Fibroblast of peridontal ligament (primary cell): ENCODE results near the gene PIGU.
"Not testable (repeated sequence)": the region's sequence is repeated elsewhere in the genome, so short reads cannot be mapped to it uniquely, and the experiment has no call there.

Experiments used
- DNase-seq: peaks from one replicate; pipeline ENCODE4 v3.0.0-alpha.2; 2010; ENCODE audit errors: extremely low read depth

PIGU gene

DNA sequence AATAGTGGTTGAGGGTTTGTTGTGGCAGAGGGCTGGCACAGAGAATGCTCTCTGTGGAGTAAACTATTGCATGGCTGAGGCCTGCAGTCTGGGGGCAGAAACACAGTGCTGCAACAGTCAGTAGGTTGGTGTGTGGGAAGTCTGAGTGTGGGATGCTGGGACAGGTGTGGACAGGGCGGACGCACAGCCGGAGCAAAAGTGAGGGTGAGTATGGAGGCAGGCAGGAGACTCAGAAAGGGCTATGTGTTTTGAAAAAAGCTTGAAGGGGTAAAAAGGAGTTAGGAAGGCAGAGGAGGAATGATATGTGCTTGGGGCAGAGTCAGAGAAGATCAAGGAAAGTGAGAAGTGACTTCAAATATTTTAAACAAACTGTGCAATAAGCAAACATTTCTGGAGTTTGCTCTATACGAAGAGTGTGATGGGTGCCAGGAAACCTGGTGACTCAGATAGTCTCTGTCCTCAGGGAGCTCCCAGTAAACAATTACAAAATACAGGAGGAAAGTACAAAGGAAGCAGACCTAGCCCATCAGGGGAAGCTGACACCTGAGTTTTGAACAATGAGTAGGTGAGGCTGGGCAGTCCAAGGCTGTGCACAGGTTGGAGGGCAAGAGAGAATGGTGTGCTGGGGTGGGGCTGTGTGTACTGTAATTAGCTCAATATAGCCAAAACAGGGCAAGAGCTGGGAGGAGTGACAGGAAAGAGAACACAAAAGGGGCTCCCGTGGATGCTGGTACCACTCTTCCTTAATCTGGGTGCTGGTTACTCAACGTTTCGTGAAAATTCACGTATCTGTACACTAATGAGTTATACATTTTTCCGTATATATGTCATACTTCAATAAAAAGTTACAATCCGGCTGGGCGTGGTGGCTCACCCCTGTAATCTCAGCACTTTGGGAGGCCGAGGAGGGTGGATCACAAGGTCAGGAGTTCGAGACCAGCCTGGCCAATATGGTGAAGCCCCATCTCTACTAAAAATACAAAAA, 55.2 kb downstream of the PIGU start:
- DNase-seq = peak; percentile 28

DNA sequence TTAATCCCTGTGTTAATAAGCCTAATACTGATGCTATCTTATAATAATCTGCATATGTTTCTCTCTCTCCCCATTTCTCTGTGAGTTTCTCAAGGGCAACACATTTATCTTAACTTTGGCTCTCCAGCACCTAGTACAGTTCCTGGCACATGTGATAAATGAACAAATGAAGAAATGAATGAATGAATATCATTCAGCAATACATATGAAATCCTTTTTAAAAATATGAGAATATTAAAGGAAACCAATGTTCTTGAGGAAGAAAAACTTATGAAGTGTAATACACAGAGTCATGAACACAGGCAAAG, 55.9 kb downstream of the PIGU start:
- no peak for DNase-seq

DNA sequence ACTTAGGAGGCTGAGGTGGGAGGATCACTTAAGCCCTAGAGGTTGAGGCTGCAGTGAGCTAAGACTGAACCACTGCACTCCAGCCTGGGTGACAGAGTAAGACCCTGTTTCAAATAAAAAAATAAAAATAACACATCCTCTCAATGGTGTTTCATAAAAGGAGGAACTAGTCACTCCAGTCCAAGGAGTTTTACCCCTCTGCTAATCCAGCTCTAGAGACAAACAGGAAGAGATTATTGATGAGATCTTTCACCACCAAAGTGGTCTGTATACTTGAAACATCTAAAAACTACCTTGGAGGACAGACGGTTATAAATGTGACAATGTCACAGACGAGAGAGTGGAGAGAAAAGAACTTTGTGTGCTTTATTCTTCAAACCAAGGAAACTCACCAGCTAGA, 58.2 kb downstream of the PIGU start:
- no peak for DNase-seq

DNA sequence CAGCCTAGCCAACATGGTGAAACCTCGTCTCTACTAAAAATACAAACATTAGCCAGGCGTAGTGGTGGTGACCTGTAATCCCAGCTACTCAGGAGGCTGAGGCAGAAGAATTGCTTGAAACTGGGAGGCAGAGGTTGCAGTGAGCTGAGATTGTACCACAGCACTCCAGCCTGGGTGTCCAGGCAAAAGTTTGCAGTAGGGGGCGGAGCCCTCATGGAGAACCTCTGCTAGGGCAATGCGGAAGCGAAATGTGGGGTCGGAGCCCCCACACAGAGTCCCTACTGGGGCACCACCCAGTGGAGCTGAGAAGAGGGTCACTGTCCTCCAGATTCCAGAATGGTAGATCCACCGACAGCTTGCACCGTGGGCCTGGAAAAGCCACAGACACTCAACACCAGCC, 60.0 kb downstream of the PIGU start:
- DNase-seq = not testable (repeated sequence)

DNA sequence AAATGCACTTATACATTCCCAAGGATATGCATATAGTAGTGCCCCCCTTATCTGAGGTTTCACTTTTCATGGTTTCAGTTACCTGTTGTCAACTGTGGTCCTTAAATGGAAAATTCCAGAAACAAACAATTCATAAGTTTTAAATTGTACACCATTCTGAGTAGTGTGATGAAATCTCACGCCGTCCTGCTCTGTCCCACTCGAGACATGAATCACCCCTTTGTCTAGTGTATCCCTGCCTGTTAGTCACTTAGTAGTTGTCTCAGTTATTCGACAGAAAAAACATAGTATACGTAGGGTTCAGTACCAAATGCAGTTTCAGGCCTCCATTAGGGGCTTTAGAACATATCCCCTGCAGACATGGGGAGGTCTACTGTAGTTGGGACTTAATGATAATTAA, 61.4 kb downstream of the PIGU start:
- DNase-seq = no peak

DNA sequence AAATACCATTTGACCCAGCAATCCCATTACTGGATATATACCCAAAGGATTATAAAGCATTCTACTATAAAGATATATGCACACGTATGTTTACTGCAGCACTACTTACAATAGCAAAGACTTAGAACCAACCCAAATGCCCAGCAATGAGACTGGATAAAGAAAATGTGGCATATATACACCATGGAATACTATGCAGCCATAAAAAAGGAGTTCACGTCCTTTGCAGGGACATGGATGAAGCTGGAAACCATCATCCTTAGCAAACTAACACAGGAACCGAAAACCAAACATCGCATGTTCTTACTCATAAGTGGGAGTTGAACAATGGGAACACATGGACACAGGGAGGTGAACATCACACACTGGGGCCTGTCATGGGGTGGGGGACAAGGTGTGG, 64.9 kb downstream of the PIGU start:
- not testable (repeated sequence) for DNase-seq

DNA sequence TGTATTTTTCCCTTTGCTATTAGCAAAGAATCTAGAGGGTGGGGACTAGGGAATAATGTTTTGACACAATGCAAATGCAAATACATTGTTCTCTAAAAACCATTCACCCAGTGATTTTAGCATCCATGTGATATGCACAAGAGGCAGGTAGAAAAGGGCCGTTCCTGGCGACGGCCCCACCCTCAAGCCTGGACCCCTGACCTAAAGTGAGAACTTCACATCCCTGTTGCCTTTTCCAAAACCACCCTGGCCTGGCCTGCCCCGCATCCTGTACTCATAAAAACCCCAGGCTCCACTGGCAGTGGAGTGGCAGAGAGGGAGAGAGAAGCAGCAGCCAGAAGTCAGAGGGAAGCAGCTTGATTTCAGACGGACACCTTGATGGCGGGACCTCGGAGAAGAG, 69.8 kb downstream of the PIGU start:
- DNase-seq = no peak

DNA sequence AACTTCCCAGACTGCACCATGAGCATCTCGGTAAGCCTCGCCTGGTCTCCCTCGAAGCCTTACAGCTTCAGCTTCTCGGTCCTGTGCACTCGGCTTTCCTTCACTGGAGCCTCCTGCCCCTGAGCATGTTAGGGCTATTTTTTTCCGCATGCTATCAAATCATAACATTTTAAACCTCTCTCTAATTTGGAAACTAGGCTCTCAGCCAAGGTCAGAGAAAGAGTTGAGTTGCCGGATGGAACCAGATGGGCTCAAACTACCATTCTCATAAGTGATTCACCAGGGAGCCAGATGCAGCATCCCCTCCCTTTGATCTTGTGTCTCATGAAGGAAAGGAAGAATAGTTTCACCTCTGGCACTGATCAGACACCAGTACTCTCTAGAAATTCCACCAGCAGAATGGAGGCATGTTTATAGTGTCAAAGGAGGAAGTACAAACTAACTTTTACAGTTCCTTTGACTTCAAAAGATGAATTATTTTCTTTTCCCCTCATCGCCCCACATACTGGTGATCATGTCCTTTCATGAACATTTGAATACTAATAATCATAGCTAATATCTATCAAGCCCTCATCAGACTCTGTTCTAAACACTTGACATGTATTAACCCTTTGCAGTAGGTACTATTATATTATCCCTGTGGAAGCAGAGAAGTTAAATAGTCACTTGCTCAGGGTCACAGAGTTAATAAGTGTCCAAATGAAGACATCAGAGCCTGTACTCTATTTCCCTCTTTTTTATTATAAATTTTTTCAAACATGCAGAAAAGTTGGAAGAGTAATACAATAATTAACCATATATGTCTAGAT, 71.7 kb downstream of the PIGU start:
- DNase-seq = peak; percentile 85

DNA sequence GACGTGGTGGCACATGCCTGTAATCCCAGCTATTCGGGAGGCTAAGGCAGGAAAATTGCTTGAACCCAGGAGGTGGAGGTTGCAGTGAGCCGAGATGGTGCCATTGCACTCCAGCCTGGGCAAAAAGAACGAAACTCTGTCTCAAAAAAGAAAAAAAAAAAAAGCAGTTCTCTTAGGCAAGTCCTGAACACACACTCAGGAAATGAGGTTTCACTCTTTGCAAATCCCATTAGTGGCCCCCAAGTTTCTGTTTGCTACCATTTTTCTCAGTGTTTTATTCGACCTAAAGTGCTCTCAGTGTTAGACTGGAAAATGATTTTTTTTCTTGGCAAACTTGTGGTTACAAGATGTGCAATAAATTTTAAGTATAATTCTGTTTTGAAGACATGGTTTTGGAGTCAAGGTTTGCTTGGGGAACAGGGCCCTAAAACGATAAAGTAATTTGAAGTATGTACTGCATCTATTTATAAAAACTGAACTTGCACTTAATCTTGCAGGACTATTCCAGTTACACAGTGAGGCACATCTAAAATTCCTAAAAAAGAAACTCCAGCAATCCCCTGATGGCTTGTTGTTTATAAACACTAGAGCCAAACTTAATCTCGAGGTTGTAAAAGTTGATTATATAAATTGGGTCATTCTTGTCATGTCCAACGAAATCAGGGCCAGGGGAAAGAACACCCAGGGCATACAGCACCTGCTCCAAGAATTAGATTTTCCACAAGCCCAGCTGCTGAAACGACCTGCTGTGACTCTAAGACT, 75.8 kb downstream of the PIGU start:
- DNase-seq = no peak

DNA sequence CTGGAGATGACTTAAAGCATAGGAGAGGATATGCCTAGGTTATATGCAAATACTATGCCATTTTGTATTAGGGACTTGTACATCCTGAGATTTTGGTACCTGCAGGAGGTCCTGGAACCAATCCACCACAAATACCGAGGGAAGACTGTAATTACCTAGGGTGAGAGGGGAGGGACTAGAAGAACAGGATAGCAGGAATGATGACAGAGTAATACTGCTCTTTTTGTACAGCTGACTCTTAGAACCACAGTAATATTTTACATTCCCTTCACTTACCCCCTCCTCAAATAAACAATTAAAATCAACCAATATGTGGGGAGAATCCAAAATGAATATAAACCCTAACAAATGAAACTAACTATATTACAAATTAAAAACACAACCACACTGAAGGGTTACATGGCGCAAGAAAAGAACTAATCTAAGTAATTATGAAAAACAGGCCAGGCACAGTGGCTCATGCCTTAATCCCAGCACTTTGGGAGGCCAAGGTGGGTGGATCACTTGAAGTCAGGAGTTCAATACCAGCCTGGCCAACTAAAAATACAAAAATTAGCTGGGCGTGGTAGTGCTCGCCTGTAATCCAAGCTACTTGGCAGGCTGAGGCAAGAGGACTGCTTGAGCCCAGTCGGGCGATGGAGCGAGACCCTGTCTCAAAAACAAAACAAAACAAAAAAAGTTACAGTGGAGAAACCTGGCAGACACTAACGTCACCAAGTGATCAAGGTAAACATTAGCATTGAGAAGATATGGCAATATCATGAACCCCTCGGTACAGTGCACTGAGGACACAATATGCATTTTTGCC, 81.3 kb downstream of the PIGU start:
- no peak for DNase-seq

DNA sequence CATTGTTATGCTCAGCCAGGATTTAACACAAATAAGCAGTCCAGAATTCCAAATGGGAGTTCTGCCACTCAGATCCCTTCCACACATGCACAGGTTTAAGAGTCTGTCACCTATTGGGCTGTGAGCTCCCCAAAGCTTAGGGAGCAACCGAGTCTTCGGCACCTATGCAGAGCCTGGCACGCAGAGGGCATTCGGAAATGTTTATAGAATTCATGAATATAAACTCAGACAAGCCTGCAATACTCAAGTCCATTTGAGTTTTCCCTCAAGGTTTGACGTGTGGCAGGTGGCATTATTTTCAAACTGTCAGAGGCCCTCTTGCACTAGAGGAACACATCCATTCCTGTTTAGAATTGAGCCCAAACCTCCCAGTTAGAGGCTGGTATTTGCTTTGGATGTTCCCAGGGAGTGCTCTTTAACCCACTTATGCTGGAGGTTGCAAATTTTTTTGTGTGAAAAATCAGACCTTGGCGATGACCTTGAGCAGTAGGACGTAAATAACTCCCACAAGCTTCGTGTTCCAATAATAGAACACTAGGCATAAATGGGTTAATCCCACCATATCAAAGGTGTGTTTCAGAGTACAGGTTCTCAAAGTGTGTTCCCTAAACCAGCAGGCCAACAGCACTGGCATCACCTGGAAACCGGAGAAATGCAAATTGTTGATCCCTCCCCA, 90.3 kb downstream of the PIGU start:
- DNase-seq = no peak

DNA sequence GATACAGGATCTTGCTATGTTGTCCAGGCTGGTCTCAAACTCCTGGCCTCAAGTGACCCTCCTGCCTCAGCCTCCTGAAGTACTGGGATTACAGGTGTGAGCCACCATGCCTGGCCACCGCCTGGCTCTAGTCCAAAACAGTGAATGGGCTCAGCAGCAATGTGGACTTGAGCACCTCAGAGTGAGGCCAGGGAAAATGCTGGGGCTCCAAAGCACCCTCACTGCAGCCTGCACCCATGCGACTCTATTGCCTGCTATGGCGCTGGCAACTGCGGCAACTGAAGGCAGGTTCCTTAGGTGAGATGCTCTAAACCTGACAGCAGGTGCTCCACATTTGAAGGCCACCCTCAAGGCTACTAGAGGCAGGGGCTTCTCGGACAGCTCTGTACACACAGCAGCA, 91.9 kb downstream of the PIGU start:
- DNase-seq = no peak

DNA sequence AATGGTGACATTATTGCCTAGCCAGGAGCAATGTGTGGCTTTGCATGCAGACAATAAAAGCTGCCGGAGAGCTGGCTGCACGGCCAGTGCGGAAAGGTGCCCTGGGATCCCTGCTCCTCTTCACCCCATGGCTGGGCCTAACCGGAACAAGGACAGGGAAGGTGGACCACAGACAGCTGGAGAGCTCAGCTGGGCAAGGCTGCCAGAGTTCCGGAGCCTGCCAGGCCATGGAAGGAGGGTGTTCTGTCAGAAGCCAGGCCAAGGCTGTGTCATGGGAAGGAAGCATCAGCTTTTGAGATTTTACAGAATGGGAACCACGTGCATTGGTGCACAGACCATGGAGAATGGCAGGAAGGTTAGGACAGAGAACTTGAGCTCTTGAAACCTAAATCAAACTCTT, 93.3 kb downstream of the PIGU start:
- no peak for DNase-seq

DNA sequence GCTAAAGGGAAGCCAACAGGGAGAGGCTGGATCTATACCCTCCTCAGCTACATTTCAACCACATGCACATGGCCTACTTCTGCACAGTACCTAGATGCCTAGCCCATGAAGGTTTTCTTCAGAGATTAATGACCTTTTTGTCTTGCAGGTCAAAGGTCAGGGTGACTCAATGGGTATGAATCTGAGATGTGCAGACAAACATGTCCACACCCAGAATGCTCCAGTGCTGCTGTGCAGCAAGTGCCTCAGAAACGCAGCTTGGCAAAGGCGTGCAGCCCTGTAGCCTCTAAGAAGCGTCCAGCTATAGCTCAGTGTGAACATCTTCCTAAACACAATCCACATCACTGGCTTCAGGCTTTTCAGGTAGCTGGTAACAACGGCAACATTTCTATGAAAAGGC, 94.0 kb downstream of the PIGU start:
- DNase-seq = no peak

DNA sequence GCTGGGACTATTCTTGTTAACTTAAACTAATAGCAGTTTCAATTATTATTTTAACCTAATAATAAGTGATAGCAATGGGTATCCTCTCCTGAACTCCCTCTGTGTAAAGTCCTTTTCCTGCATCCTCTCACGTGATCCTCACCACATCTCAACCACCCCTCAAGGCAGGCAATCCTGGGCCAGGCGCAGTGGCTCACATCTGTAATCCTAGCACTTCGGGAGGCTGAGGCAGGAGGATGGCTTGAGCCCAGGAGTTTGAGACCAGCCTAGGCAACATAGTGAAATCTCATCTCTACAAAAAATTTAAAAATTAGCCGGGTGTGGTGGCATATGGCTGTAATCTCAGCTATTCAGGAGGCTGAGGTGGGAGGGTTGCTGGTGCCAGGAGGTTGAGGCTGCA, 94.7 kb downstream of the PIGU start:
- no peak for DNase-seq

DNA sequence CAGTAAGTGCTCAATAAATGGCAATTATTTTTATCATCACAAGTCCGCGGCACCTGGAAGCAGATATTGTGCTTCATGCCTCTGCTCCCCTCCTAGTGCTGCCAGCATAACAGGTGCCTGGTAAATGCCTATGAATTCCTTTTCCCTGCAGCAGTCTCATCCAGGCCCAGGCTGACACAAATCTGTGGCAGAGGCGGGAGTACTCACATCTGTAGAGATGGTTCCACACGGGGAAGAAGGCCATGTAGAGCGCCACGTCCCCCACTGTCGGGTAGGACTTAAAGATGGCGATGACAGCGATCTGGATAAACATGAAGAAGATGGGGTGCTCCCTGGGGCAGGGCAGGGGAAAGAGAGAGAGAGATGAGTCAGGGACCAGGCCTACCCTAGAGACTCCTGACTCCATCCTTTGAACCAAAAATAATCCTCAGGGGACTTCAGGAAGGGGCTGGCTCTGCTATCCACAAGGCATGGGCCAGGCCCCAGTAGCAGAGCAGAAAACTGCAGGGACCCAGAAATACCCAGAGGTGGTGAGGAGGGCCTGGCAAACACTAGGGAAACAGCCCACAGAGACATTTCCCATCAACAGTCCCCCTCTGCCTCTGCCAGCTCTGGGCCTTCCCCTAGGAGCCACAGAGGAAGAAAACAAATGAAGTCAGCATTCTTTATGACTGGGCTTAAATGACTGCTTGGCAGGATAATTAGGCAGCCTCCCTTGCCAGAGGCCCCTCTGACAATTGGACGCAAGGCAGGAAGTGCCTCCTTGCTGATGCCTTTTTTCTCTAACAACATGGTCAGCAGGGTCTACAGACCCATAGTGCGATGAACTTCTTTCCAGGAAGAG, 95.3 kb downstream of the PIGU start:
- peak; percentile 75 for DNase-seq

DNA sequence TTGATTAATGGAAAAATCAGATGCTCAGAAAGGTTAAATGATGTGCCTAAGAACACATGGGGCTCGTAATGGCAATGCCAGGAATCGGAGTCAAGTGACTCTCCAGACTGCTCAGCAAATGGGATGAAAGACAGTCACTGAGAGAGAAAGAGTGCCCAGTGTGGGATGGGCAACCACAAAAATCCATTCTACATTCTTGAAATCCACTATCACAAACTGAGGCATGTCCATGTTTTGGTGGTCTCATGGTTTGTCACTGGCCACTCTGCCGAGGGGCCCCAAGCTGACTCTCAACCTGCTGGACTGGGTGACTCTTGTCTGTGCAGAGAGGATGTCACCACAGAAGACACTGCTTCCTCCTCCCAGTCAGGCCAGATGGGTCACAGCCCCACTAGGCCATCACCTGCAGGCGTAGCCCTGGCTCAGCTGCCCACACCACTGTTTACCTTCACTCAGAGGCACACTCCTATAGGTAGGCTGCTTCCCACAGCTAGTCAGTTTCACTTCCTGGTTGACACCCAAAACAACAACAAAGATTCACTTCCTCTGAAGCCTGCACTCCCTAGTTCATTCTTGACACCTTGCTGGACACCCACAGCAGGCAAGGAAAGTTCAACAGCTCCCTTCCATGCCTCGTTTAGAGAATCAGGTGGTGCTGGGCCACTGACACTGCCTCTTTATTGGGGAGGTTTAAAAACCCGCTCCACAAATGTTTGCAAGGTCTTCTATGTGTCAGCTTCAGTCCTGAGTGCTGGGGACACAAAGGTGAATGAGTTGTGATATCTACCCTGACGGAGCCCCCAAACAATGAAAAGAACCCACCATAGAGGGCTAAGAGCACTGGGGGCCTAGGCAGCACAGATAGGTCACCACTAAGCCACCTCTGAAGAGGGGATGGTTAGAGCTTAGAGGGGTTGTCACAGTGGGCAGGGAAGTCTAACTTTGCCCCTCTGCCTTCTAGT, 96.6 kb downstream of the PIGU start:
- DNase-seq = no peak

DNA sequence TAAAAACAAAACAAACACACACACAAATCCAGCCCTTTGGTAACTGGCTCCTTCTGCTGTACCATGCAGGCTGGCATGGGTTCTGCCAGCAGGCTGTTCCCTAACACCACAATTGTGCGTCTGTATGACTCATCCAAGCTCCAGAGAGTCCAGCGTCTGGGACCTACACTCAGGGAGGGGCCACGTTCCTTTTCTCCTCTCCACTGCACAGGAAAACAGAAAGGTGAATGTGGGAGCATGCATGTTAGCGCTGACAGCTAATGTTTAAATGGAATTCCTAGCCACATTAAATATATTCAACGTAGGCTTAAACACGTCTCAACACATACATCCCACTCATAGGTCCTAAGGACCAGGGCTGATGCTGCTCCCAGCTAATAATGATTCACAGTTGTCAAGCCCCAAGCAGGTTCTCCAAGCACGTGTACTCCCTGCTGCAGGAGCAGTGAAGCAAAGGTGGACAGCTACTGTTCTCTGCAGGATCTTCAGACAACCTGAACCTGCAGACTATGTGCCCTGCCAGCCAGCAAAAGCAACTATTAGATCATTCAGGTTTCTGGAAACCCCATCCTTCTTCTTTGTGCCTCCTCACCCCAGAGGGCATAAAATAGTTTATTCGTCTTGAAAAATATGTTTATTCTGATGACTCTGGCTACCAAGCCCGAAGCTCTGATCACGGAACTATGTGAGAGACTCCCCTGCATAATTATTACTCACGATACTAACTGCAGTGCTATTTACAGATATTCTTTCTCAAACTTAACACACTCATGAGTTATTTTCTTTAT, 97.5 kb downstream of the PIGU start:
- peak; percentile 84 for DNase-seq
